Stimulated activated CD4-positive, alpha-beta T cell treated with anti-CD3 and anti-CD28 coated beads, Interleukin-15, amount 100 ng/mL, for 24 hours (primary cell): ENCODE measurements around the gene TP53I13.

Source experiments
- DNase-seq: peaks from one replicate; pipeline ENCODE4 v3.0.0-alpha.2; 2020

TP53I13 gene

GRCh38 chr17:29617481-29618271 lies 49.2 kb downstream of the TP53I13 start:
- peak; percentile 92 for DNase-seq

GRCh38 chr17:29618272-29619065 lies 50.0 kb downstream of the TP53I13 start:
- DNase-seq, result no peak

- DNase-seq, result peak; percentile 34
Measured at GRCh38 chr17:29619251-29619650, 50.8 kb downstream of the TP53I13 start.

- no peak for DNase-seq
Measured at GRCh38 chr17:29620271-29620670, 51.8 kb downstream of the TP53I13 start.

- no peak for DNase-seq
Measured at GRCh38 chr17:29620779-29621500, 52.4 kb downstream of the TP53I13 start.

GRCh38 chr17:29621751-29622194 lies 53.3 kb downstream of the TP53I13 start:
- no peak for DNase-seq
